HepG2 (cell line): ENCODE measurements around the gene HOXB4. TPM values are rescaled to one million over a fixed set of nuclear protein-coding genes. Genes with fewer than 3 reads are reported as not detected.

Experiments used
- ATAC-seq: fragments of 200-7000 bp; cut with Tn5 transposase; 3 replicates; pipeline ENCODE4 v1.9.1; 2020; ENCODE audit warnings: mild to moderate bottlenecking, moderate library complexity
- BruUV-seq: library from RNA; stranded (reverse); fragments of 400-500 nt; replicated peaks from 2 replicates; lab custom pipeline; 2021; lab: Mats Ljungman, UMichigan
- CTCF ChIA-PET: fragments of 300-600 bp; formaldehyde crosslinking; extraction: SDS; loops from one replicate; lab custom pipeline; 2021; ENCODE audit warnings: low total read pairs, inconsistent platforms, low intra/inter-chr PET ratio; lab: Yijun Ruan, JAX
- POLR2A ChIA-PET: fragments of 350-600 bp; sonication (Branson Sonifier 250); formaldehyde crosslinking; loops from one replicate; lab custom pipeline; 2020; ENCODE audit warnings: antibody characterized with exemption, inconsistent platforms; lab: Yijun Ruan, JAX
- DNase-seq: peaks from one replicate; pipeline ENCODE4 v3.0.0-alpha.2; 2015; ENCODE audit warnings: low spot score
- FAIRE-seq: peaks from 3 replicates; lab custom pipeline; 2011; peaks lifted over from hg19 to GRCh38; lab: Jason Lieb, UNC
- H2AFZ ChIP-seq: one replicate; pipeline ENCODE4 v1.6.1; 2011; ENCODE audit warnings: low read length, inconsistent platforms
- H3K27ac ChIP-seq: fragments of 300-600 bp; 3 replicates; pipeline ENCODE4 v1.8.0; 2011; ENCODE audit warnings: mixed run types, mild to moderate bottlenecking, mixed read lengths, low read length, inconsistent platforms; ENCODE audit not compliant: insufficient read depth; ENCODE audit errors: extremely low read length
- H3K27me3 ChIP-seq, 2 experiments: fragments of 200-600 bp in 1 of 2; 2 replicates in 1 of 2; 3 replicates in 1 of 2; pipeline versions ENCODE4 v1.6.0 to v1.8.0; 2011; ENCODE audit warnings: low read length in 2 of 2, mild to moderate bottlenecking in 2 of 2, moderate library complexity in 2 of 2, inconsistent platforms in 1 of 2; ENCODE audit not compliant: insufficient read depth in 2 of 2, control insufficient read depth in 1 of 2
- H3K36me3 ChIP-seq, 2 experiments: fragments of 200-600 bp in 1 of 2; replicated peaks in 1 of 2; 2 replicates in 1 of 2; 3 replicates in 1 of 2; pipeline versions ENCODE4 v1.5.1 to v1.8.0; 2011; ENCODE audit warnings: low read length in 2 of 2, inconsistent platforms in 1 of 2; ENCODE audit not compliant: insufficient read depth in 2 of 2, control insufficient read depth in 1 of 2
- H3K4me1 ChIP-seq: 2 replicates; pipeline ENCODE4 v1.5.1; 2012; ENCODE audit warnings: low read length, inconsistent platforms; ENCODE audit not compliant: insufficient read depth
- H3K4me2 ChIP-seq: 2 replicates; pipeline ENCODE4 v1.6.0; 2011; ENCODE audit warnings: low read depth, low read length, inconsistent platforms
- H3K4me3 ChIP-seq, 3 experiments: fragments of 200-600 bp in 1 of 3; sonication (generic), shearing (Covaris generic) in 1 of 3; replicated peaks in 1 of 3; 2 replicates each; pipeline ENCODE4 v1.5.1; 2011 to 2016; ENCODE audit warnings: low read length in 3 of 3, inconsistent platforms in 2 of 3, low read depth in 2 of 3, mild to moderate bottlenecking in 2 of 3, control low read depth in 1 of 3, mixed read lengths in 1 of 3; ENCODE audit not compliant: insufficient read depth in 1 of 3
- H3K79me2 ChIP-seq: one replicate; pipeline ENCODE4 v1.6.1; 2011; ENCODE audit warnings: low read length, inconsistent platforms; ENCODE audit not compliant: insufficient read depth
- H3K9ac ChIP-seq: 2 replicates; pipeline ENCODE4 v1.6.0; 2011; ENCODE audit warnings: mild to moderate bottlenecking, low read depth, low read length, inconsistent platforms; ENCODE audit not compliant: insufficient read depth
- H3K9me3 ChIP-seq: 2 replicates; pipeline ENCODE4 v1.5.1; 2012; ENCODE audit warnings: mild to moderate bottlenecking, low read length
- H4K20me1 ChIP-seq: 2 replicates; pipeline ENCODE4 v1.6.0; 2011; ENCODE audit warnings: inconsistent platforms, mild to moderate bottlenecking, low read length, moderate library complexity; ENCODE audit not compliant: insufficient read depth
- HOXA3 ChIP-seq: sonication (generic); formaldehyde crosslinking; IDR thresholded peaks from 2 replicates; pipeline ENCODE4 v1.5.0; 2020; ENCODE audit warnings: missing genetic modification reagents
- NFE2L2 ChIP-seq: fragments of 150-350 bp; IDR thresholded peaks from 2 replicates; pipeline ENCODE4 v1.6.1; 2014; ENCODE audit warnings: low read length
- ZIK1 ChIP-seq: sonication (generic); formaldehyde crosslinking; IDR thresholded peaks from 2 replicates; pipeline ENCODE4 v1.5.0; 2020; ENCODE audit warnings: mild to moderate bottlenecking, low read depth, missing genetic modification reagents, borderline replicate concordance
- ZNF12 ChIP-seq: sonication (generic); formaldehyde crosslinking; IDR thresholded peaks from 2 replicates; pipeline ENCODE4 v1.5.0; 2020; ENCODE audit warnings: missing genetic modification reagents
- ZNF121 ChIP-seq: sonication (generic); formaldehyde crosslinking; IDR thresholded peaks from 2 replicates; pipeline ENCODE4 v1.5.0; 2020; ENCODE audit warnings: mild to moderate bottlenecking, missing genetic modification reagents
- ZNF18 ChIP-seq: sonication (generic); formaldehyde crosslinking; IDR thresholded peaks from 2 replicates; pipeline ENCODE4 v1.8.0; 2022; ENCODE audit warnings: mild to moderate bottlenecking, missing genetic modification reagents; ENCODE audit not compliant: insufficient replicate concordance
- ZNF850 ChIP-seq: sonication (generic); formaldehyde crosslinking; conservative IDR thresholded peaks from 2 replicates; pipeline ENCODE4 v1.9.0; 2021; ENCODE audit warnings: mild to moderate bottlenecking, missing genetic modification reagents
- WGBS: methylation state at CpG from one replicate; pipeline ENCODE4 v1.1.6; 2017; ENCODE audit warnings: low lambda C conversion rate; 5-methylcytosine and 5-hydroxymethylcytosine counted together
- in situ Hi-C: cut with HindIII; loops from 2 replicates; pipeline ENCODE4 v1.10.0; 2017; ENCODE audit warnings: low pct_unique_long_range_greater_than_20kb; ENCODE audit not compliant: extremely low pct_ligation_motif_present
- intact Hi-C: fragments of 100-400 bp; cut with micrococcal nuclease; formaldehyde crosslinking; loops from one replicate; pipeline ENCODE4 v1.10.0; 2022; ENCODE audit not compliant: unreplicated experiment
- polyA plus RNA-seq, 8 experiments: library from polyadenylated mRNA; depleted of rRNA in 3 of 8; stranded (reverse) in 7 of 8; unstranded in 1 of 8; fragments of >200 nt; fragmentation: Illumina TruSeq in 4 of 8; extraction: Trizol in 4 of 8; gene quantifications; 2 replicates each; pipeline versions ENCODE4 v1.2.1 to v1.2.3, GENCODE V29; 2011 to 2016; ENCODE audit warnings: low read depth in 4 of 8, missing spikeins in 1 of 8, mixed read lengths in 1 of 8; ENCODE audit not compliant: insufficient read depth in 1 of 8
- total RNA-seq, 5 experiments: library from RNA; depleted of rRNA; stranded (reverse); fragments of >200 nt; fragmentation: Illumina TruSeq; extraction: Trizol; gene quantifications; 2 replicates each; pipeline ENCODE4 v1.2.3, GENCODE V29; 2016; ENCODE audit warnings: low read depth in 1 of 5

Gene HOXB4
- total and polyA plus RNA-seq, 2 of the 13 experiments (the other 11 are each of a cell fraction or from before 2014, with no cell fraction given), result not detected

- TF ChIP-seq ZNF121 (CRISPR knock-in tag) (no peak), HOXA3 (CRISPR knock-in tag) (no peak), ZIK1 (CRISPR knock-in tag) (no peak), ZNF850 (CRISPR knock-in tag) (no peak), NFE2L2 (no peak)
Observed at GRCh38 chr17:48561884-48562810, 16.0 kb downstream of the HOXB4 start (continued).

GRCh38 chr17:48559840-48560817 is 18.0 kb downstream of the HOXB4 start:
- in situ Hi-C loops (no loop called here), intact Hi-C loops (no loop called here)
- no peak for ATAC-seq
- Histone ChIP-seq H3K27me3 (peaks cover 30 to 94% of the 10 kb centered on the region in 2 experiments), H3K9ac (no peak overlapping the region), H3K4me3 (no peak overlapping the region), H3K9me3 (no peaks in the 10 kb centered on the region), H3K27ac (no peak overlapping the region), H3K79me2 (no peaks in the 10 kb centered on the region), H3K36me3 (no peaks in the 10 kb centered on the region), H3K4me2 (no peak overlapping the region), H2AFZ (no peak overlapping the region), H4K20me1 (no peaks in the 10 kb centered on the region; the same call in 1 of the 2 replicates), H3K4me1 (no peaks in the 10 kb centered on the region)
- 18% methylated on average over 9 of the region's 14 CpGs for WGBS
- BruUV-seq, result no TSS peak
- ChIA-PET POLR2A (no interaction called here), CTCF (no interaction called here)
- no peak for FAIRE-seq
- DNase-seq, result no peak
- TF ChIP-seq ZNF18 (CRISPR knock-in tag) (no peak), ZNF12 (no peak)
